Nephron progenitor cell (in vitro differentiated cells): ENCODE results near the gene CSGALNACT2.

Experiments
- DNase-seq: peaks from one replicate; pipeline ENCODE4 v3.0.0; 2021
- H3K27ac Mint-ChIP-seq: 2 replicates; pipeline ENCODE4 v1.8.0; 2021; ENCODE audit warnings: mild to moderate bottlenecking, moderate library complexity, mixed read lengths
- H3K27me3 Mint-ChIP-seq: 2 replicates; pipeline ENCODE4 v1.8.0; 2021; ENCODE audit warnings: mild to moderate bottlenecking, low read depth, mixed read lengths; ENCODE audit not compliant: poor library complexity
- H3K36me3 Mint-ChIP-seq: 2 replicates; pipeline ENCODE4 v1.8.0; 2021; ENCODE audit warnings: low read depth, mixed read lengths
- H3K4me1 Mint-ChIP-seq: 2 replicates; pipeline ENCODE4 v1.8.0; 2021; ENCODE audit warnings: mixed read lengths
- H3K4me3 Mint-ChIP-seq: 2 replicates; pipeline ENCODE4 v1.8.0; 2021; ENCODE audit warnings: mild to moderate bottlenecking, moderate library complexity, mixed read lengths
- H3K9me3 Mint-ChIP-seq: 2 replicates; pipeline ENCODE4 v1.8.0; 2021; ENCODE audit warnings: mild to moderate bottlenecking, moderate library complexity, mixed read lengths
- CTCF ChIP-seq: fragments of 200-600 bp; sonication (generic); IDR thresholded peaks from 2 replicates; pipeline ENCODE4 v1.5.0; 2021; ENCODE audit warnings: antibody characterized with exemption

CSGALNACT2 gene

DNA sequence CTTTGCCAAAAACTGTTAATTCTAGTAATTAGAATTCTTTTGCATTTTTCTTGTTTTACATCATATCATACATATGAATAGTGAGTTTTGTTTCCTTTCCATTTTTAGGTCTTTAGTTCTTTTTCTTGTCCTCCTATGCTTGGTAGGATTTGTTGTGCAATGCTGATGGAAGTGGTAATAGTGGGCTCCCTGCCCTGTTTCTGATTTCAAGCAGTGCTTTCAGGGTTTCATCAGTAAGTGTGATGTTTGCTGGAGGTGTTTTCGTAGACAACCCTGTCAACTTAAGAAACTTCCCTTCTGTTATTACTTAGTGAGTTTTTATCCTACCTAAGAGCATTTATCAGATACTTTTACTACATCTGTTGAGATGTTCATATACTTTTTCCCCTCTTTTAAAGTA lies 50.5 kb downstream of the CSGALNACT2 start:
- Mint-ChIP-seq H3K27me3 (no peaks in the 10 kb centered on the region), H3K4me3 (no peak overlapping the region), H3K27ac (no peak overlapping the region), H3K4me1 (peaks cover under 1% of the 10 kb centered on the region), H3K9me3 (no peaks in the 10 kb centered on the region), H3K36me3 (peaks cover 38% of the 10 kb centered on the region)
- no peak for TF ChIP-seq CTCF
- DNase-seq = no peak

- no peak for TF ChIP-seq CTCF
- Mint-ChIP-seq H3K27me3 (no peaks in the 10 kb centered on the region), H3K4me3 (no peak overlapping the region), H3K27ac (no peak overlapping the region), H3K4me1 (peaks cover 8% of the 10 kb centered on the region), H3K36me3 (peaks cover 28% of the 10 kb centered on the region), H3K9me3 (no peaks in the 10 kb centered on the region)
- no peak for DNase-seq
Measured at GRCh38 chr10:43190289-43190688, 52.0 kb downstream of the CSGALNACT2 start.

- DNase-seq = no peak
- no peak overlapping the region for H3K27ac Mint-ChIP-seq
- peaks cover 24% of the 10 kb centered on the region for H3K36me3 Mint-ChIP-seq
- no peaks in the 10 kb centered on the region for H3K9me3 Mint-ChIP-seq
- H3K27me3 Mint-ChIP-seq = no peaks in the 10 kb centered on the region
- H3K4me3 Mint-ChIP-seq = no peak overlapping the region
- TF ChIP-seq CTCF = no peak
- H3K4me1 Mint-ChIP-seq = peaks cover 8% of the 10 kb centered on the region
Measured at GRCh38 chr10:43190775-43191174, 52.5 kb downstream of the CSGALNACT2 start.

GRCh38 chr10:43192884-43193283 lies 54.6 kb downstream of the CSGALNACT2 start:
- H3K4me3 Mint-ChIP-seq = no peak overlapping the region
- no peaks in the 10 kb centered on the region for H3K27me3 Mint-ChIP-seq
- no peak for DNase-seq
- H3K27ac Mint-ChIP-seq = no peak overlapping the region
- H3K4me1 Mint-ChIP-seq = peaks cover 8% of the 10 kb centered on the region
- peaks cover 9% of the 10 kb centered on the region for H3K36me3 Mint-ChIP-seq
- H3K9me3 Mint-ChIP-seq = no peaks in the 10 kb centered on the region
- no peak for TF ChIP-seq CTCF

GRCh38 chr10:43193496-43194080 lies 55.3 kb downstream of the CSGALNACT2 start:
- no peak overlapping the region for H3K27ac Mint-ChIP-seq
- peaks cover 5% of the 10 kb centered on the region for H3K36me3 Mint-ChIP-seq
- no peak for DNase-seq
- H3K4me1 Mint-ChIP-seq = peaks cover 8% of the 10 kb centered on the region
- no peak overlapping the region for H3K4me3 Mint-ChIP-seq
- H3K9me3 Mint-ChIP-seq = no peaks in the 10 kb centered on the region
- H3K27me3 Mint-ChIP-seq = no peaks in the 10 kb centered on the region
- no peak for TF ChIP-seq CTCF

GRCh38 chr10:43194266-43194665 lies 56.0 kb downstream of the CSGALNACT2 start:
- Mint-ChIP-seq H3K9me3 (no peaks in the 10 kb centered on the region), H3K36me3 (peaks cover 5% of the 10 kb centered on the region), H3K4me3 (no peak overlapping the region), H3K27me3 (no peaks in the 10 kb centered on the region), H3K27ac (no peak overlapping the region), H3K4me1 (peaks cover 8% of the 10 kb centered on the region)
- no peak for TF ChIP-seq CTCF
- no peak for DNase-seq
